ENCODE data around the gene SBF2. TPM values are rescaled to one million over a fixed set of nuclear protein-coding genes. Genes with fewer than 3 reads are reported as not detected.

Gene SBF2
- total and polyA plus RNA-seq, 3 donors from 2014 or later, result 27.8 to 52.8 (median 48.7) TPM

- intact Hi-C loops (cut with DNase I; ENCODE audit: low total_unique reads), result no loop called here
- no peaks in the 10 kb centered on the region for H3K36me3 ChIP-seq (ENCODE audit: low read depth, missing control alignments)
These were observed 443.7 kb downstream of the SBF2 start for GRCh38 chr11:9850224-9850895.

GRCh38 chr11:9849389-9849788 lies 444.6 kb downstream of the SBF2 start:
- 91% methylated on average over 1 of the region's 1 CpG for WGBS, 2 donors
- H3K36me3 ChIP-seq (ENCODE audit: low read depth, missing control alignments), result no peaks in the 10 kb centered on the region

More at GRCh38 chr11:9850224-9850895, 443.7 kb downstream of the SBF2 start:
- Histone ChIP-seq H3K4me1 (no peaks in the 10 kb centered on the region), H3K27ac (no peak overlapping the region), H3K9me3 (no peaks in the 10 kb centered on the region), H3K4me3 (no peak overlapping the region), H3K27me3 (no peaks in the 10 kb centered on the region)
- WGBS, 2 donors, result 95 to 96% methylated on average over 1 of the region's 1 CpG
- DNase-seq, result no peak
- TF ChIP-seq CTCF (IDR thresholded peaks at IDR 0.05), result no peak
- no peak for TF ChIP-seq POLR2A (IDR thresholded peaks at IDR 0.05)

GRCh38 chr11:9847636-9848035 lies 446.4 kb downstream of the SBF2 start:
- intact Hi-C loops (cut with DNase I; ENCODE audit: low total_unique reads), result no loop called here
- WGBS, 2 donors, result 38 to 40% methylated on average over 3 of the region's 3 CpGs
- TF ChIP-seq POLR2A (IDR thresholded peaks at IDR 0.05) (no peak), CTCF (IDR thresholded peaks at IDR 0.05) (no peak)
- Histone ChIP-seq H3K4me3 (no peak overlapping the region), H3K9me3 (no peaks in the 10 kb centered on the region), H3K4me1 (no peaks in the 10 kb centered on the region), H3K27me3 (no peaks in the 10 kb centered on the region), H3K36me3 (ENCODE audit: low read depth, missing control alignments) (no peaks in the 10 kb centered on the region), H3K27ac (no peak overlapping the region)
- DNase-seq, result no peak

More at GRCh38 chr11:9849389-9849788, 444.6 kb downstream of the SBF2 start:
- intact Hi-C loops (cut with DNase I; ENCODE audit: low total_unique reads), result no loop called here
- Histone ChIP-seq H3K27ac (no peak overlapping the region), H3K4me1 (no peaks in the 10 kb centered on the region), H3K4me3 (no peak overlapping the region), H3K27me3 (no peaks in the 10 kb centered on the region), H3K9me3 (no peaks in the 10 kb centered on the region)
- no peak for DNase-seq
- TF ChIP-seq POLR2A (IDR thresholded peaks at IDR 0.05), result no peak
- no peak for TF ChIP-seq CTCF (IDR thresholded peaks at IDR 0.05)

GRCh38 chr11:9842923-9843322 lies 451.1 kb downstream of the SBF2 start:
- no peaks in the 10 kb centered on the region for H3K27me3 ChIP-seq
- no peak overlapping the region for H3K4me3 ChIP-seq
- DNase-seq, result no peak
- H3K27ac ChIP-seq, result no peak overlapping the region
- intact Hi-C loops (cut with DNase I; ENCODE audit: low total_unique reads), result no loop called here
- no peaks in the 10 kb centered on the region for H3K36me3 ChIP-seq (ENCODE audit: low read depth, missing control alignments)
- H3K9me3 ChIP-seq, result no peaks in the 10 kb centered on the region
- no peaks in the 10 kb centered on the region for H3K4me1 ChIP-seq
- WGBS, 2 donors, result 77 to 88% methylated on average over 2 of the region's 2 CpGs
- no peak for TF ChIP-seq CTCF (IDR thresholded peaks at IDR 0.05)
- TF ChIP-seq POLR2A (IDR thresholded peaks at IDR 0.05), result no peak

- no peak for DNase-seq
- 53 to 64% methylated on average over 1 of the region's 1 CpG for WGBS, 2 donors
- Histone ChIP-seq H3K4me1 (no peaks in the 10 kb centered on the region), H3K4me3 (no peak overlapping the region), H3K36me3 (ENCODE audit: low read depth, missing control alignments) (no peaks in the 10 kb centered on the region), H3K27ac (no peak overlapping the region), H3K9me3 (no peaks in the 10 kb centered on the region), H3K27me3 (no peaks in the 10 kb centered on the region)
- TF ChIP-seq POLR2A (IDR thresholded peaks at IDR 0.05), result no peak
- TF ChIP-seq CTCF (IDR thresholded peaks at IDR 0.05), result no peak
- intact Hi-C loops (cut with DNase I; ENCODE audit: low total_unique reads), result no loop called here
These were observed 453.5 kb downstream of the SBF2 start for GRCh38 chr11:9840460-9841004.
